Gastrocnemius medialis (tissue), 4 donors: ENCODE data around the gene CLSTN1. TPM values are rescaled to one million over a fixed set of nuclear protein-coding genes. Genes with fewer than 3 reads are reported as not detected.

Experiments
- ATAC-seq, 2 donors: fragments of 150-250 bp; one replicate each; pipeline ENCODE4 v1.9.1; 2016
- DNase-seq, 2 donors: peaks; one replicate each; pipeline ENCODE4 v3.0.0-alpha.2; 2019
- H3K27ac ChIP-seq, 4 donors: fragments of 200-600 bp; sonication (generic); 1 replicate in 1 of 4; 2 replicates in 3 of 4; pipeline ENCODE4 v1.5.1; 2016 to 2018; ENCODE audit warnings: mild to moderate bottlenecking in 2 of 4, moderate library complexity in 1 of 4
- H3K27me3 ChIP-seq, 3 donors: fragments of 200-600 bp; sonication (generic) in 2 of 3; 1 replicate in 1 of 3; 2 replicates in 2 of 3; pipeline versions ENCODE4 v1.5.1 to v1.6.0; 2016 to 2019; ENCODE audit warnings: mild to moderate bottlenecking in 1 of 3, moderate library complexity in 1 of 3
- H3K36me3 ChIP-seq, 2 donors: fragments of 200-600 bp; sonication (generic) in 1 of 2; one replicate each; pipeline ENCODE4 v1.5.1; 2017 to 2018
- H3K4me1 ChIP-seq, 2 donors: fragments of 200-600 bp; sonication (generic) in 1 of 2; one replicate each; pipeline ENCODE4 v1.5.1; 2016 to 2017; ENCODE audit warnings: mild to moderate bottlenecking in 2 of 2
- H3K4me3 ChIP-seq, 4 donors: fragments of 200-600 bp; sonication (generic) in 3 of 4; 1 replicate in 1 of 4; 2 replicates in 3 of 4; pipeline ENCODE4 v1.5.1; 2016 to 2019; ENCODE audit warnings: mild to moderate bottlenecking in 2 of 4
- H3K9me3 ChIP-seq, 3 donors: fragments of 200-600 bp; sonication (generic) in 2 of 3; 1 replicate in 1 of 3; 2 replicates in 2 of 3; pipeline ENCODE4 v1.5.1; 2016 to 2019
- POLR2A ChIP-seq, 2 donors: fragments of 450-650 bp; IDR thresholded peaks; one replicate each; pipeline ENCODE4 v1.6.1; 2017; ENCODE audit warnings: antibody characterized with exemption in 2 of 2, mild to moderate bottlenecking in 2 of 2, moderate library complexity in 2 of 2
- in situ Hi-C, 4 donors: fragments of 200-750 bp; cut with MboI; loops; one replicate each; pipeline versions ENCODE4 v1.15.0 to v1.8.0; 2017; ENCODE audit warnings: low sequenced_read_pairs in 4 of 4
- intact Hi-C: fragments of 100-400 bp; cut with DNase I; formaldehyde crosslinking; loops from one replicate; pipeline ENCODE4 v1.15.1; 2023; ENCODE audit warnings: low total_unique reads
- total RNA-seq, 4 donors: library from RNA; depleted of rRNA; stranded (reverse); fragments of >200 nt; gene quantifications; one replicate each; pipeline versions ENCODE4 v1.1.0 to v1.2.3, GENCODE V29; 2016
- TF ChIP-seq, protein P1 (sequence below), 5 experiments: fragments of 450-650 bp in 3 of 5; fragments of 200-600 bp in 2 of 5; sonication (generic) in 2 of 5; IDR thresholded peaks in 4 of 5; conservative IDR thresholded peaks in 1 of 5; 1 replicate in 4 of 5; 2 replicates in 1 of 5; pipeline ENCODE4 v1.5.1; 2016 to 2019; ENCODE audit warnings: antibody characterized with exemption in 5 of 5, mild to moderate bottlenecking in 3 of 5, moderate library complexity in 3 of 5

CLSTN1 gene
- total RNA-seq, 4 donors from 2014 or later, result 8.5 to 25.7 (median 22.0) TPM

- no peaks in the 10 kb centered on the region for H3K4me1 ChIP-seq
- TF ChIP-seq, protein P1, sequence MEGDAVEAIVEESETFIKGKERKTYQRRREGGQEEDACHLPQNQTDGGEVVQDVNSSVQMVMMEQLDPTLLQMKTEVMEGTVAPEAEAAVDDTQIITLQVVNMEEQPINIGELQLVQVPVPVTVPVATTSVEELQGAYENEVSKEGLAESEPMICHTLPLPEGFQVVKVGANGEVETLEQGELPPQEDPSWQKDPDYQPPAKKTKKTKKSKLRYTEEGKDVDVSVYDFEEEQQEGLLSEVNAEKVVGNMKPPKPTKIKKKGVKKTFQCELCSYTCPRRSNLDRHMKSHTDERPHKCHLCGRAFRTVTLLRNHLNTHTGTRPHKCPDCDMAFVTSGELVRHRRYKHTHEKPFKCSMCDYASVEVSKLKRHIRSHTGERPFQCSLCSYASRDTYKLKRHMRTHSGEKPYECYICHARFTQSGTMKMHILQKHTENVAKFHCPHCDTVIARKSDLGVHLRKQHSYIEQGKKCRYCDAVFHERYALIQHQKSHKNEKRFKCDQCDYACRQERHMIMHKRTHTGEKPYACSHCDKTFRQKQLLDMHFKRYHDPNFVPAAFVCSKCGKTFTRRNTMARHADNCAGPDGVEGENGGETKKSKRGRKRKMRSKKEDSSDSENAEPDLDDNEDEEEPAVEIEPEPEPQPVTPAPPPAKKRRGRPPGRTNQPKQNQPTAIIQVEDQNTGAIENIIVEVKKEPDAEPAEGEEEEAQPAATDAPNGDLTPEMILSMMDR (IDR thresholded peaks at IDR 0.05 in 4 of 5, conservative IDR thresholded peaks at IDR 0.05 in 1 of 5), result no peak
- TF ChIP-seq POLR2A (IDR thresholded peaks at IDR 0.05), result no peak
- in situ Hi-C loops (no loop called here), intact Hi-C loops (no loop called here)
- no peaks in the 10 kb centered on the region for H3K36me3 ChIP-seq
- DNase-seq, result no peak
- no peak overlapping the region for H3K4me3 ChIP-seq
- no peak overlapping the region for H3K27ac ChIP-seq
- H3K27me3 ChIP-seq, result no peaks in the 10 kb centered on the region
- no peak for ATAC-seq
- H3K9me3 ChIP-seq, result no peaks in the 10 kb centered on the region
Measured at GRCh38 chr1:9710037-9710436, 113.7 kb downstream of the CLSTN1 start.

DNA sequence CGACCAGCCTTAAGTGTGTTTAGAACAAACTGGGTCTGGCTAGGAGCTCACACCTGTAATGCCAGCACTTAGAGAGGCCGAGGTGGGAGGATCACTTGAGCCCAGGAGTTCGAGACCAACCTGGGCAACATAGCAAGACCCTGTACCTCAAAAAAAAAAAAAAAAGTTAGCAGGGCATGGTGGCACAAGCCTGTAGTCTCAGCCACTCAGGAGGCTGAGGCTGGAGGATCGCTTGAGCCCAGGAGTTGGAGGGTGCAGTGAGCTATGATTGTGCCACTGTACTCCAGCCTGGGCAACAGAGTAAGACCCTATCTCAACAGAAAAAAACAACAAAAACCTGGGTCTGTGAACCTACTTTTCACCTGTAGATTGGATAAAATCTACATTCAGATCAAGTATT lies 117.6 kb downstream of the CLSTN1 start:
- in situ Hi-C loops (no loop called here), intact Hi-C loops (no loop called here)
- no peak for ATAC-seq

DNA sequence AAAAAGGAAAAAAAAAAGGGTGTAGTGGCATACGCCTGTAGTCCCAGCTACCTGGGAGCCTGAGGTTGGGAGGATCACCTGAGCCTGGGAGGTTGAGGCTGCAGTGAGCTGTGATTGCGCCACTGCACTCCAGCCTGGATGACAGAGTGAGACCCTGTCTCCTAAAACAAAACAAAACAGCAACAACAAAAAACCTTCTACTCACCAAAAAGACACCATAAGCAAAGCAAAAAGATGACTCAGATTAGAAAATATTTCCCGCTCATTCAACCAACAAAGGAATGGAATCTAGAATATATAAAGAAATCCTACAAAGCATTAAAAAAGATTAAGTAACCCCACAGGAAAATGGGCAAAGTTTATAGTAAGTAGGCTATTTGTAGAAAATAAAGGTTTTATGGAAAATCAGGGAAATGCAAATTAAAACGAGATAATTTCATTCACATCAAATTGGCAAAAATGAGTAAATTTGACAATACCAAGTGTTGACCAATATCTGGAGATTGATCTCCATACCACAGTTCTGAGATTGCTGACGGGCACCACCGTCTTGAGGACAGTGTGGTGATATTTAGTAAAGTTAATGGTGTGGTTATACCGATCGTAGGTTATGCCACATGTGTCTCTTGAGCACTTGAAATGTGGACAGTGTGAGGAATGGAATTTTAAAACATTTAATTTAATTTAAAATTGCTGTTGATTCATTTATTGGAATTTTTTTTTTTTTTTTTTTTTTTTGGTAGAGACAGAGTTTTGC lies 118.2 kb downstream of the CLSTN1 start:
- TF ChIP-seq POLR2A (IDR thresholded peaks at IDR 0.05), result no peak
- TF ChIP-seq, protein P1 (IDR thresholded peaks at IDR 0.05 in 4 of 5, conservative IDR thresholded peaks at IDR 0.05 in 1 of 5), result no peak
- no peaks in the 10 kb centered on the region for H3K4me1 ChIP-seq
- in situ Hi-C loops, result no loop called here
- no peaks in the 10 kb centered on the region for H3K36me3 ChIP-seq
- no peaks in the 10 kb centered on the region for H3K27me3 ChIP-seq
- no peak overlapping the region for H3K4me3 ChIP-seq
- no peak overlapping the region for H3K27ac ChIP-seq
- ATAC-seq, result no peak
- no peaks in the 10 kb centered on the region for H3K9me3 ChIP-seq
- intact Hi-C loops, result no loop called here
- no peak for DNase-seq

More for the DNA sequence above, 117.6 kb downstream of the CLSTN1 start:
- Histone ChIP-seq H3K4me1 (no peaks in the 10 kb centered on the region), H3K9me3 (no peaks in the 10 kb centered on the region), H3K27me3 (no peaks in the 10 kb centered on the region), H3K4me3 (no peak overlapping the region), H3K36me3 (no peaks in the 10 kb centered on the region), H3K27ac (no peak overlapping the region)
- TF ChIP-seq, protein P1 (IDR thresholded peaks at IDR 0.05 in 4 of 5, conservative IDR thresholded peaks at IDR 0.05 in 1 of 5), result no peak
- no peak for TF ChIP-seq POLR2A (IDR thresholded peaks at IDR 0.05)
- no peak for DNase-seq

DNA sequence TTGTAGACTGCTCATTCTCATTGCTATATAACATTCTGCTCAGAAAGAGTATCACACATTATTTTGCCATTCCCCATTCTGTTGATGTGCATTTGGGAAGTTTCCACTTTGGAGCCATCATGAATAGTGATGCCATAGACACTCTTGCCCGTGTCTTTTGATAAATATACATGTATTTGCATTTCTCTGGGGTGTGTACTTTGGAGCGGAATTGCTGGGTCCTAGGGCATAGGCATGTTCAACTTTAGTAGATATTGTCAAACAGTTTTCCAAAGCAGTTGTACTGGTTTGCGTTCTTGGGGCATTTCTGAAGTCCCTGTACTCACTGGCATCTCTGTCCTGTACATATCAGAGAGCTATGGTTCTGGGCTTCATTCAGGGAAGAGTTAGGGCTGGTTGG lies 120.1 kb downstream of the CLSTN1 start:
- Histone ChIP-seq H3K27ac (no peak overlapping the region), H3K4me3 (no peak overlapping the region), H3K36me3 (no peaks in the 10 kb centered on the region), H3K4me1 (no peaks in the 10 kb centered on the region), H3K9me3 (no peaks in the 10 kb centered on the region), H3K27me3 (no peaks in the 10 kb centered on the region)
- DNase-seq (no peak), ATAC-seq (no peak)
- intact Hi-C loops (no loop called here), in situ Hi-C loops (no loop called here)
- no peak for TF ChIP-seq POLR2A (IDR thresholded peaks at IDR 0.05)
- TF ChIP-seq, protein P1 (IDR thresholded peaks at IDR 0.05 in 4 of 5, conservative IDR thresholded peaks at IDR 0.05 in 1 of 5), result no peak

DNA sequence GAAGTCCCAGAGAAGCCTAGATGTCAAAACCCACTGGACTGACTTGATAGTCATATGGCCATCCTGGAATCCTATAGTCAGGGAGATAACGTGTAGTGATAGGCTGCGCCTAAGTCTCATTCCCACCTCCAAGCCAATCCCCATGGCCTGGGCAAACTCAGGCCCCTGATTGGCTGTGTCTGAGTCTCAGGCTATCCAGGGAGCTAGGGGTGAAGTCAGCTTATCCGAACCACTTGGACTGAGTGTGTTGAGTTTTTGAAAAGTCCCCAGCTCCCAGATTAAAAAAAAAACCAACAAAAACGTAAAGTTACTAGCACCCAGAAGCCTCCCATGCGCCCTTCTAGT lies 120.6 kb downstream of the CLSTN1 start:
- intact Hi-C loops, result no loop called here
- Histone ChIP-seq H3K36me3 (no peaks in the 10 kb centered on the region), H3K4me1 (no peaks in the 10 kb centered on the region), H3K27ac (no peak overlapping the region), H3K27me3 (no peaks in the 10 kb centered on the region), H3K9me3 (no peaks in the 10 kb centered on the region), H3K4me3 (no peak overlapping the region)
- in situ Hi-C loops, result no loop called here
- DNase-seq (no peak), ATAC-seq (no peak)
- TF ChIP-seq, protein P1 (IDR thresholded peaks at IDR 0.05 in 4 of 5, conservative IDR thresholded peaks at IDR 0.05 in 1 of 5), result no peak
- TF ChIP-seq POLR2A (IDR thresholded peaks at IDR 0.05), result no peak
